Peyer's patch (tissue), 4 donors: ENCODE measurements around the gene CMPK1. TPM values are rescaled to one million over a fixed set of nuclear protein-coding genes. Genes with fewer than 3 reads are reported as not detected.

Experiments
- DNase-seq, 3 donors: peaks; one replicate each; pipeline ENCODE4 v3.0.0-alpha.2; 2017 to 2019
- H3K27ac ChIP-seq, 4 donors: fragments of 200-600 bp; sonication (generic); one replicate each; pipeline ENCODE4 v1.5.1; 2016 to 2019
- H3K27me3 ChIP-seq, 2 donors: fragments of 200-600 bp; sonication (generic); one replicate each; pipeline ENCODE4 v1.5.1; 2019
- H3K36me3 ChIP-seq, 3 donors: fragments of 200-600 bp; sonication (generic); one replicate each; pipeline ENCODE4 v1.5.1; 2016 to 2019
- H3K4me1 ChIP-seq, 4 donors: fragments of 200-600 bp; sonication (generic); one replicate each; pipeline ENCODE4 v1.5.1; 2016 to 2019
- H3K4me3 ChIP-seq, 4 donors: fragments of 200-600 bp; sonication (generic); 1 replicate in 3 of 4; 2 replicates in 1 of 4; pipeline ENCODE4 v1.5.1; 2016 to 2019; ENCODE audit warnings: mild to moderate bottlenecking in 1 of 4
- H3K9me3 ChIP-seq, 4 donors: fragments of 200-600 bp; sonication (generic); one replicate each; pipeline ENCODE4 v1.5.1; 2016 to 2019; ENCODE audit warnings: mild to moderate bottlenecking in 1 of 4
- POLR2A ChIP-seq, 2 donors: fragments of 450-650 bp; IDR thresholded peaks; one replicate each; pipeline ENCODE4 v1.5.1; 2017; ENCODE audit warnings: antibody characterized with exemption in 2 of 2, mild to moderate bottlenecking in 2 of 2, moderate library complexity in 2 of 2
- total RNA-seq, 4 donors: library from RNA; depleted of rRNA; stranded (reverse); fragments of >200 nt; gene quantifications; one replicate each; pipeline ENCODE4 v1.1.0, GENCODE V29; 2016
- TF ChIP-seq, protein P1 (sequence below), 6 experiments: fragments of 450-650 bp in 4 of 6; fragments of 200-600 bp in 2 of 6; sonication (generic) in 1 of 6; IDR thresholded peaks; one replicate each; pipeline ENCODE4 v1.5.1; 2017 to 2019; ENCODE audit warnings: antibody characterized with exemption in 6 of 6, mild to moderate bottlenecking in 3 of 6, moderate library complexity in 1 of 6

The CMPK1 gene
- total RNA-seq, 4 donors from 2014 or later, result 80.0 to 204 (median 111) TPM

DNA sequence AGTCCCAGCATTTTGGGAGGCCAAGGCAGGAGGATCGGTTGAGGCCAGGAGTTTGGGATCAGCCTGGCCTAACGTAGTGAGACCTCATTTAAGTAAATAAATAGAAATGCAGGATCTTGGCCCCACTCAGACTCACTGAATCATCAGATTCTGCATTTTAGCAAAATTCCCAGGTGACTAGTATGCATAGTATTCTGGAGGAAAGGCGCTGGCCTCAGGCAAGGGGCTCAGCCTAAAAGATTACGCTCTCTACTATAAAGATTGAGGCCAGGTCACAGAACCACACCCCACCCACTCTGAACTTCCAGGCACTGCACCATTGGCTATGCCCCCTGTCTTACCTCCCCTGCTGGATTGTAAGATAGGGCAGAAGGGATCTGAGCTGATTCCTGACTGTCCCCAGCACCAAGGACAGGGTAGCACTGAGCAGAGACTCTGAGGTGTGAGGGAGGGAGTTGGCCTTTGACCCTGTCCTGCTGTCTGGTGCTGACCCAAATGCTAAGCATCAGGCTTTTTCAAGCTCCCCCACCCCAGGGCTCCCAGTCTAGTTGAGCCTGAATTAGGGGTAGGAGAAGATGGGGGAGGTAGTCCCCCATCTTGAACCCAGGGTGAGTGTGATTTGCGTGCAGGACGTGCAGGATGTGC is 85.2 kb downstream of the CMPK1 start:
- H3K36me3 ChIP-seq, result no peaks in the 10 kb centered on the region
- no peak overlapping the region for H3K4me3 ChIP-seq
- H3K9me3 ChIP-seq, result no peaks in the 10 kb centered on the region
- H3K27me3 ChIP-seq, result peaks cover 0 to 22% of the 10 kb centered on the region in 2 donors
- H3K27ac ChIP-seq, result no peak overlapping the region
- peaks cover 0 to 5% (median 0%) of the 10 kb centered on the region in 4 donors for H3K4me1 ChIP-seq
- TF ChIP-seq POLR2A (IDR thresholded peaks at IDR 0.05), result no peak
- TF ChIP-seq, protein P1, sequence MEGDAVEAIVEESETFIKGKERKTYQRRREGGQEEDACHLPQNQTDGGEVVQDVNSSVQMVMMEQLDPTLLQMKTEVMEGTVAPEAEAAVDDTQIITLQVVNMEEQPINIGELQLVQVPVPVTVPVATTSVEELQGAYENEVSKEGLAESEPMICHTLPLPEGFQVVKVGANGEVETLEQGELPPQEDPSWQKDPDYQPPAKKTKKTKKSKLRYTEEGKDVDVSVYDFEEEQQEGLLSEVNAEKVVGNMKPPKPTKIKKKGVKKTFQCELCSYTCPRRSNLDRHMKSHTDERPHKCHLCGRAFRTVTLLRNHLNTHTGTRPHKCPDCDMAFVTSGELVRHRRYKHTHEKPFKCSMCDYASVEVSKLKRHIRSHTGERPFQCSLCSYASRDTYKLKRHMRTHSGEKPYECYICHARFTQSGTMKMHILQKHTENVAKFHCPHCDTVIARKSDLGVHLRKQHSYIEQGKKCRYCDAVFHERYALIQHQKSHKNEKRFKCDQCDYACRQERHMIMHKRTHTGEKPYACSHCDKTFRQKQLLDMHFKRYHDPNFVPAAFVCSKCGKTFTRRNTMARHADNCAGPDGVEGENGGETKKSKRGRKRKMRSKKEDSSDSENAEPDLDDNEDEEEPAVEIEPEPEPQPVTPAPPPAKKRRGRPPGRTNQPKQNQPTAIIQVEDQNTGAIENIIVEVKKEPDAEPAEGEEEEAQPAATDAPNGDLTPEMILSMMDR (IDR thresholded peaks at IDR 0.05), result no peak
- DNase-seq, result no peak

DNA sequence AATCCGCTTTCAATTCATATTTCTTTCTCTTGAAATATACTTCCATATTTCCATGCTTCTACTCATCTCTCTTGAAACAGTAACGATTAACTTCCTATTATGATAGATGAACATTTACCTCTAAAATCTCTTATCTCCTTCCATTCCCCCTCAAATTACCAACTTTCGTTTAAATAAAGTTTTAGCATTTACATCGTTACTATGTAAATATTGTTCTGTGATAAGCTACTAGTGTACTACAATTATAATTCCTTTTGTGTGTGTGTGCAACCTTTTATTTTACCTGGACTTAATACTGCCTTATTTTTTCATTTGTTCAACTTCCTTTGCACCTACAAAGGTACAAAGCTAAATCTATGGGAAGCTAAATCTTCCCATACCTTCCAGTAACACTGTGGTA is 87.0 kb downstream of the CMPK1 start:
- TF ChIP-seq, protein P1 (IDR thresholded peaks at IDR 0.05), result no peak
- no peak for TF ChIP-seq POLR2A (IDR thresholded peaks at IDR 0.05)
- no peak overlapping the region for H3K27ac ChIP-seq

DNA sequence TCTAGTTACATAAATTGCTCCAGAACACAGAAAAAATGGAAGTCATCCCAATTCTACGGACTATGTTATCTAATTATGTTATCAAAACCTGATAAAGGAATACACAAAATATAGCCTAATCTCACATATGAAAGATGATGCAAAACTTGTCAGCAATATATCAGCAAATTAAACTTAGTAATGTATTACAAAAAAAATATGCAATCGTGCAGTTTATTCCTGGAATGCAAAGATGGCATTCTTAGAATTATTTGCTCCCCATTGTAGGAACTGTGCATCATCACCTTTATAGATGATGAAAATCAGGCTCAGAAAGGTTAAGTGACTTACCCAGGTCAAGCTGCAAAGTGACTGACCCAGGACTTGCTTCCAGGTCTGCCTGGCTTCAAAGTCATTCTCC is 90.3 kb downstream of the CMPK1 start:
- no peak for DNase-seq

More for the DNA sequence above, 87.0 kb downstream of the CMPK1 start:
- no peak for DNase-seq
- Histone ChIP-seq H3K9me3 (no peaks in the 10 kb centered on the region), H3K27me3 (peaks cover 0 to 19% of the 10 kb centered on the region in 2 donors), H3K4me1 (peaks cover 0 to 5% (median 0%) of the 10 kb centered on the region in 4 donors), H3K4me3 (no peak overlapping the region), H3K36me3 (no peaks in the 10 kb centered on the region)

DNA sequence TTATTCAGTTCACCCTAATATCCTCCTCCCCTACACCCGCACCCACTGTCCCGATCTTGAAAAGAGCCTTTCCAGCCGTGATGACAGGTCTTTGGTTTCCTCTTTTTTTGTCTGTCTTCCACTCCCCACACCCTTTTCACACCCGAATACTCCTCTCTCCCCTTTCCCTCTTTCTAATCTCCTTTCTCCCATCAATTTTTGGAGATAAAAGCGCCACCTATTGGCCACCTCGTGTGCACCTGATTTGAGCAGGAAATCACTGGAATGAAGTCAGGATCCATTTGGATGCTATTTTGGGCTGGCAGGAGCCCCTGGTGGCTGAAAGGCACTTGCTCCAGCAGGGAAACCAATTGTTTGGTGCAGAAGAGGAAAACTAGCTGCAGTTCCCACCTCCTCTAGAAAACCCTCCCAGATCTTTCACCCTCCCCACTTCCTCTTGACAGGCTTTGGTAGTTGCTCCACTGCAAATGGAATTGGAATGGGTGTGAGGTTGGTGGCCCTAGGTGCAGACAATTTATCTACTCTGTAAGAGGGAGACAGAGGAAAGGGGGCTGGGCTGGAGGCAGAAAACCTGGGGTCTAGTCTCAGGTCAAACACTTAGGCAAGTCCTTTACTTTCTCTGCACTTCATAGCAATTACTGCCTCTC is 90.9 kb downstream of the CMPK1 start:
- H3K4me1 ChIP-seq, result no peaks in the 10 kb centered on the region
- H3K27me3 ChIP-seq, result no peaks in the 10 kb centered on the region
- H3K36me3 ChIP-seq, result no peaks in the 10 kb centered on the region
- H3K4me3 ChIP-seq, result no peak overlapping the region
- H3K27ac ChIP-seq, result no peak overlapping the region
- H3K9me3 ChIP-seq, result no peaks in the 10 kb centered on the region
- TF ChIP-seq POLR2A (IDR thresholded peaks at IDR 0.05), result no peak
- TF ChIP-seq, protein P1 (IDR thresholded peaks at IDR 0.05), result peak in 4 of 6 experiments; percentile 53 to 65 (median 58)
- peak in 1 of 3 donors; percentile 61 for DNase-seq

More for the DNA sequence above, 90.3 kb downstream of the CMPK1 start:
- Histone ChIP-seq H3K27me3 (no peaks in the 10 kb centered on the region), H3K36me3 (no peaks in the 10 kb centered on the region), H3K27ac (no peak overlapping the region), H3K9me3 (no peaks in the 10 kb centered on the region), H3K4me3 (no peak overlapping the region), H3K4me1 (no peaks in the 10 kb centered on the region)
- TF ChIP-seq, protein P1 (IDR thresholded peaks at IDR 0.05), result no peak
- TF ChIP-seq POLR2A (IDR thresholded peaks at IDR 0.05), result no peak

Other genes with a start within 250 kb of the CMPK1 start
- under 1 TPM in 2 of 4 donors, not detected in 2; 0.47 to 0.88 TPM for gene CYP4A22, start 196.3 kb upstream of the CMPK1 start, total RNA-seq
- gene PDZK1IP1, start 143.8 kb upstream of the CMPK1 start, total RNA-seq, result 100 to 1,000 TPM in 2 of 4 donors, 10 to 100 TPM in 1, 1 to 10 TPM in 1; 5.8 to 224 (median 104) TPM
- gene TAL1, start 101.6 kb upstream of the CMPK1 start, total RNA-seq, result 1 to 10 TPM; 1.2 to 7.4 (median 2.9) TPM
- gene STIL, start 19.6 kb upstream of the CMPK1 start, total RNA-seq, result 10 to 100 TPM in 1 of 4 donors, 1 to 10 TPM in 3; 4.5 to 14.0 (median 6.7) TPM
- not detected for gene FOXE3, start 82.5 kb downstream of the CMPK1 start, total RNA-seq
- 1 to 10 TPM in 3 of 4 donors, not detected in 1; 1.1 to 1.5 (median 1.3) TPM for gene FOXD2, start 104.3 kb downstream of the CMPK1 start, total RNA-seq